GM12891 (cell line): ENCODE measurements around the gene ZDHHC12.

Source experiments
- POLR2A ChIP-seq: IDR thresholded peaks from 2 replicates; pipeline ENCODE4 v1.6.1; 2011; ENCODE audit warnings: low read depth, low read length, control low read depth
- POLR2AphosphoS5 ChIP-seq: IDR thresholded peaks from 2 replicates; pipeline ENCODE4 v1.6.1; 2011; ENCODE audit warnings: low read depth, low read length, control low read depth

GRCh38 chr9:128765499-128765898 lies 41.6 kb upstream of the ZDHHC12 start:
- TF ChIP-seq POLR2A: no peak
- TF ChIP-seq POLR2AphosphoS5: no peak
